LNCaP clone FGC (cell line): ENCODE measurements around the gene TRIML1.

ENCODE experiments used
- DNase-seq: peaks from one replicate; pipeline ENCODE4 v3.0.0-alpha.2; 2011; ENCODE audit warnings: low read depth
- H3K4me3 ChIP-seq: 2 replicates; pipeline ENCODE4 v1.5.1; 2011; ENCODE audit warnings: mild to moderate bottlenecking, low read depth, low read length, control low read depth
- CTCF ChIP-seq: IDR thresholded peaks from 2 replicates; pipeline ENCODE4 v1.5.1; 2012; ENCODE audit warnings: mild to moderate bottlenecking; ENCODE audit not compliant: control insufficient read depth, insufficient read depth; ENCODE audit errors: extremely low read depth

The TRIML1 gene

DNA sequence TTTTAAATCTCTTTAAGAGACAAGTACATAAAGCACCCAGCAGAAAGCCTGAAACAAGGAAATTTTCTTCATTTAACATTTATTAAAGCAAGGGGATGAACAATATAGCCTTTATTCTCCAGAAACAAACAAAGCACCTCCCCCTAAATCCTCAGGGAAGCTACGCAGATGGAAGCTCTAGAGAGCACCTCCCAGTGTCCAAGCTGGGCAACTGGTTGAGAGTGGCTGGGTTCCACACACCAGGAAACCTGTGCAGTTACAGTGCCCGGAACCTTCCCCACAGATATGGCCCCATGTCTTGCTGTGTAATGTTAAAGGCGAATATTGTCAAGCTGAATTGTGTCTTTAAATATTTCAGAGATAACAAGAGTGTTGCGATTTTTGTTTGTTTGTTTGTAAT, 8.9 kb upstream of the TRIML1 start:
- H3K4me3 ChIP-seq = no peak overlapping the region
- 0 out of 2 replicates have a peak, but pooled peaks have one; percentile 7 for TF ChIP-seq CTCF
- no peak for DNase-seq

- no peak for TF ChIP-seq CTCF
Observed at GRCh38 chr4:188132232-188132631, 7.0 kb upstream of the TRIML1 start.

DNA sequence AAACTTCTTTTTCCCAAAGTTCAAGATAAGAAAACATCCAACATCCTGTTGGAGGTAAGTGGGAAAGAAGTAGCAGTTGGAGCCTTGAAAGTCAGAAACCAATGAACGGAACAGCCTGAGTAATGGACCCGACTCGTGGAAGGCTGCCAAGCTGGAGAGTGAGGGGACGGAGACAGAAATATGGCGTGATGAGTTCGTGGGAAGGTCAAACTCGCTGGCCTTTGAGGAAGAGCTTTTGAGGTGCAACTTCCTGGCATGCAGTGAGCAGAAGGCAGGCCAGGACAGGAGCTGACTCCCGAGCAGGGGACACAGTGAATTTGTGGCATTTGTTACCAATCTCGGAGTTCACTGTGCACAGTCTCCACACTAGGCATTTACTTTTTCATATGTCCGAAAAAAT, 1.0 kb upstream of the TRIML1 start:
- no peak for TF ChIP-seq CTCF
- no peak for DNase-seq
- no peak overlapping the region for H3K4me3 ChIP-seq

More at GRCh38 chr4:188132232-188132631, 7.0 kb upstream of the TRIML1 start:
- no peak overlapping the region for H3K4me3 ChIP-seq
- no peak for DNase-seq

DNA sequence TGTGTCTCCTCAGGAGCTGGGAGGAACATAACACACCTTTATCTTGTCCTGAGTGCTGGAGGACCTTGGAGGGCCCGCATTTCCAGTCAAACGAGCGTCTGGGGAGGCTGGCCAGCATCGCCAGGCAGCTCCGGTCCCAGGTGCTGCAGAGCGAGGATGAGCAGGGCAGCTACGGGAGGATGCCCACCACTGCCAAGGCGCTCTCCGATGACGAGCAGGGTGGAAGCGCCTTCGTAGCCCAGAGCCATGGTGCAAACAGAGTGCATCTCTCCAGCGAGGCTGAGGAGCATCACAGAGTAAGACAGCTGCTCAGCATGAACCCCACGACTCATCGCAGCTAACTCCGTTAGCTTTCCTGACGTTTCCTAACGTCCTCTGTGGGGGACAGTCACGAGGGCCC, 430 bp downstream of the TRIML1 start:
- no peak for DNase-seq

GRCh38 chr4:188143731-188144130, 4.5 kb downstream of the TRIML1 start:
- no peak for DNase-seq
- TF ChIP-seq CTCF = no peak
- H3K4me3 ChIP-seq = no peak overlapping the region

More for the DNA sequence above, 430 bp downstream of the TRIML1 start:
- no peak for TF ChIP-seq CTCF
- H3K4me3 ChIP-seq = no peak overlapping the region

DNA sequence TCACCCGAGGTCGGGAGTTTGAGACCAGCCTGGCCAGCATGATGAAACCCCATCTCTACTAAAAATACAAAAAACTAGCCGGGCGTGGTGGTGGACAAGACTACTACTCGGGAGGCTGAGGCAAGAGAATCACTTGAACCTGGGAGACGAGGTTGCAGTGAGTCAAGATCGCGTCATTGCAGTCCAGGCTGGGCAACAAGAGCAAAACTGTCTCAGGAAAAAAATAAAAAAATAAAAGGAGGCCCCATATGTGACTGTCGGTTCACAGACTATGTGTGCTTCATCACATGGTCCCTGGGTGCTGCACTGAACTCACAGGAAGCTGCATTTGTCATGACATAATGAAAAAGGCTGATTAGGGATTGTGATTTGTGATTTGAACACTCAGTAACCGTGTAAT, 6.4 kb downstream of the TRIML1 start:
- DNase-seq = no peak

More for the DNA sequence above, 6.4 kb downstream of the TRIML1 start:
- H3K4me3 ChIP-seq = no peak overlapping the region
- no peak for TF ChIP-seq CTCF
